Stomach (tissue), 9 donors: ENCODE results near the gene DNAJB8. TPM values are rescaled to one million over a fixed set of nuclear protein-coding genes. Genes with fewer than 3 reads are reported as not detected.

ENCODE experiments used
- DNase-seq, 2 donors: peaks; one replicate each; pipeline versions ENCODE4 v3.0.0 to v3.0.0-alpha.2; 2013 to 2019
- H3K27ac ChIP-seq, 5 donors: fragments of 200-600 bp in 4 of 5; sonication (generic) in 4 of 5; one replicate each; pipeline ENCODE4 v1.5.1; 2013 to 2019; ENCODE audit warnings: mild to moderate bottlenecking in 1 of 5, moderate library complexity in 1 of 5
- H3K27me3 ChIP-seq, 3 donors: fragments of 200-600 bp; sonication (generic); one replicate each; pipeline ENCODE4 v1.5.1; 2017 to 2019; ENCODE audit warnings: mixed run types in 1 of 3
- H3K36me3 ChIP-seq, 4 donors: fragments of 200-600 bp; sonication (generic); 1 replicate in 3 of 4; 2 replicates in 1 of 4; pipeline ENCODE4 v1.5.1; 2016 to 2019
- H3K4me1 ChIP-seq, 4 donors: fragments of 200-600 bp; sonication (generic); one replicate each; pipeline ENCODE4 v1.5.1; 2016 to 2019
- H3K4me3 ChIP-seq, 4 donors: fragments of 200-600 bp; sonication (generic) in 3 of 4; one replicate each; pipeline ENCODE4 v1.5.1; 2016 to 2019; ENCODE audit warnings: mild to moderate bottlenecking in 1 of 4
- H3K9me3 ChIP-seq, 4 donors: fragments of 200-600 bp; sonication (generic); one replicate each; pipeline ENCODE4 v1.5.1; 2016 to 2019
- EP300 ChIP-seq: sonication (generic); formaldehyde crosslinking; IDR thresholded peaks from one replicate; pipeline ENCODE4 v1.6.1; 2017; ENCODE audit warnings: antibody characterized with exemption
- POLR2A ChIP-seq, 4 donors: fragments of 450-650 bp; IDR thresholded peaks; one replicate each; pipeline ENCODE4 v1.6.1; 2016; ENCODE audit warnings: antibody characterized with exemption in 4 of 4, control low read depth in 2 of 4, mild to moderate bottlenecking in 1 of 4, moderate library complexity in 1 of 4
- POLR2AphosphoS5 ChIP-seq, 3 donors: sonication (generic); formaldehyde crosslinking; IDR thresholded peaks; one replicate each; pipeline ENCODE4 v1.6.1; 2016; ENCODE audit warnings: antibody characterized with exemption in 3 of 3
- WGBS, 5 donors: extraction: QIAGEN DNeasy Blood & Tissue Kit in 3 of 5; methylation state at CpG; one replicate each; pipeline versions ENCODE4 v1.1.5 to v1.1.7; 2013 to 2018; 5-methylcytosine and 5-hydroxymethylcytosine counted together
- intact Hi-C: fragments of 100-400 bp; cut with DNase I; formaldehyde crosslinking; loops from one replicate; pipeline ENCODE4 v1.15.1; 2023; ENCODE audit warnings: low total_unique reads
- polyA plus RNA-seq, 3 donors: library from polyadenylated mRNA; stranded (reverse); fragments of 200-250 nt; gene quantifications; one replicate each; pipeline ENCODE4 v1.2.3, GENCODE V29; 2013
- total RNA-seq, 5 donors: library from RNA; depleted of rRNA; stranded (reverse); fragments of >200 nt; gene quantifications; one replicate each; pipeline versions ENCODE4 v1.1.0 to v1.2.3, GENCODE V29; 2014 to 2016
- TF ChIP-seq, protein P1 (sequence below), 7 experiments: fragments of 450-650 bp in 4 of 7; fragments of 200-600 bp in 3 of 7; sonication (generic) in 3 of 7; IDR thresholded peaks; one replicate each; pipeline ENCODE4 v1.5.1; 2016 to 2019; ENCODE audit warnings: antibody characterized with exemption in 7 of 7, control low read depth in 2 of 7, mild to moderate bottlenecking in 1 of 7
- donor health status: healthy with polysubstance abuse.
- donor health status: Bipolar disorder and iron deficiency.
- donor health status: healthy.

The DNAJB8 gene
- total and polyA plus RNA-seq, 8 donors: not detected

DNA sequence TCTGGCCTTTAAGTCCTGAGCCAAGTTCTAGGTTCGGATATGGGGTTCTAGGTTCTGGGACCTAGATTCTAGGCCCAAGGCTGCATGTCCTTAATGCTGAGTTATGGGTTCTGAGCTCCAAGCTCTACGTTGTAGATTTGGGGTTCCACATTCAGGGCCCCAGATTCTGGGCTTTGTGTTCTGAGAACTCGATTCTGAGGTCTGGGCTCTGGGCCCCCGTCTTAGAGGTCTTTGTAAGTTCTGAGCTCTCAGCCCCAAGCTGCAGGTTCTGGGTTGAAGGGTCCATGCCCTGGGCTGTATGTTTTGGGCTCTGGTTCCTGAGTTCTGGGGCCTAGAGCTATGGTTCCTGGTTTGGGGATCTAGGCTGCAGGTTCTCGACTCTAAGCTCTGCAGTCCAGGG lies 10.0 kb upstream of the DNAJB8 start:
- Histone ChIP-seq H3K27me3 (peaks cover 0 to 92% (median 43%) of the 10 kb centered on the region in 3 donors), H3K9me3 (no peaks in the 10 kb centered on the region), H3K4me3 (no peak overlapping the region), H3K27ac (no peak overlapping the region), H3K36me3 (no peaks in the 10 kb centered on the region), H3K4me1 (peaks cover 0 to 3% (median under 1%) of the 10 kb centered on the region in 4 donors)
- intact Hi-C loops: no loop called here
- TF ChIP-seq POLR2AphosphoS5 (IDR thresholded peaks at IDR 0.05) (no peak), POLR2A (IDR thresholded peaks at IDR 0.05) (no peak), EP300 (no peak)
- TF ChIP-seq, protein P1, sequence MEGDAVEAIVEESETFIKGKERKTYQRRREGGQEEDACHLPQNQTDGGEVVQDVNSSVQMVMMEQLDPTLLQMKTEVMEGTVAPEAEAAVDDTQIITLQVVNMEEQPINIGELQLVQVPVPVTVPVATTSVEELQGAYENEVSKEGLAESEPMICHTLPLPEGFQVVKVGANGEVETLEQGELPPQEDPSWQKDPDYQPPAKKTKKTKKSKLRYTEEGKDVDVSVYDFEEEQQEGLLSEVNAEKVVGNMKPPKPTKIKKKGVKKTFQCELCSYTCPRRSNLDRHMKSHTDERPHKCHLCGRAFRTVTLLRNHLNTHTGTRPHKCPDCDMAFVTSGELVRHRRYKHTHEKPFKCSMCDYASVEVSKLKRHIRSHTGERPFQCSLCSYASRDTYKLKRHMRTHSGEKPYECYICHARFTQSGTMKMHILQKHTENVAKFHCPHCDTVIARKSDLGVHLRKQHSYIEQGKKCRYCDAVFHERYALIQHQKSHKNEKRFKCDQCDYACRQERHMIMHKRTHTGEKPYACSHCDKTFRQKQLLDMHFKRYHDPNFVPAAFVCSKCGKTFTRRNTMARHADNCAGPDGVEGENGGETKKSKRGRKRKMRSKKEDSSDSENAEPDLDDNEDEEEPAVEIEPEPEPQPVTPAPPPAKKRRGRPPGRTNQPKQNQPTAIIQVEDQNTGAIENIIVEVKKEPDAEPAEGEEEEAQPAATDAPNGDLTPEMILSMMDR (IDR thresholded peaks at IDR 0.05): no peak
- no peak for DNase-seq
- WGBS, 5 donors: 72 to 87% (median 77%) methylated on average over 3 to 5 of the region's 5 CpGs

DNA sequence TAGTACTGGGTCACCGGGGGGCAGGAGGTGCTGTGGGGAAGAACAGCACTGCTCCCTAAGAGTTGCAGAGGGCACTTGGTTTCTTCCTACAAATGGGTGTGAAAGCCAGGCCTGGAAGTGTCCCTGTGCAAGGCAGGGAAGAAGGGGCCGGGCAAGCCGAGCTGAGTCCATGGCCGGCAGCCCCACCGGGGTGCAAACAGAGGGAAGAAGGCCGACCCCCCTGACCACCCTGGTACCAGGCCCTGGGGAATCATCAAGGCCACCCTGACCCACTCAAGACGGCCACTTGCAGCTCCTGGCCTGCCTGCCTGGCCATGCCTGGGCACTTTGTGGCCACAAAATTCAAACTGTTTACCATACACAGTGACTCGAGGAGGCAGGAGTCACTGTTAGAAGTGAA lies 8.7 kb upstream of the DNAJB8 start:
- WGBS, 5 donors: 61 to 80% (median 76%) methylated on average over 3 to 8 of the region's 8 CpGs
- H3K9me3 ChIP-seq: no peaks in the 10 kb centered on the region
- H3K4me3 ChIP-seq: no peak overlapping the region
- no peak for DNase-seq
- intact Hi-C loops: no loop called here
- TF ChIP-seq EP300 (no peak), POLR2A (IDR thresholded peaks at IDR 0.05) (no peak), POLR2AphosphoS5 (IDR thresholded peaks at IDR 0.05) (no peak)
- TF ChIP-seq, protein P1 (IDR thresholded peaks at IDR 0.05): no peak
- no peaks in the 10 kb centered on the region for H3K4me1 ChIP-seq
- no peaks in the 10 kb centered on the region for H3K36me3 ChIP-seq
- peaks cover 0 to 92% (median 36%) of the 10 kb centered on the region in 3 donors for H3K27me3 ChIP-seq
- H3K27ac ChIP-seq: no peak overlapping the region

DNA sequence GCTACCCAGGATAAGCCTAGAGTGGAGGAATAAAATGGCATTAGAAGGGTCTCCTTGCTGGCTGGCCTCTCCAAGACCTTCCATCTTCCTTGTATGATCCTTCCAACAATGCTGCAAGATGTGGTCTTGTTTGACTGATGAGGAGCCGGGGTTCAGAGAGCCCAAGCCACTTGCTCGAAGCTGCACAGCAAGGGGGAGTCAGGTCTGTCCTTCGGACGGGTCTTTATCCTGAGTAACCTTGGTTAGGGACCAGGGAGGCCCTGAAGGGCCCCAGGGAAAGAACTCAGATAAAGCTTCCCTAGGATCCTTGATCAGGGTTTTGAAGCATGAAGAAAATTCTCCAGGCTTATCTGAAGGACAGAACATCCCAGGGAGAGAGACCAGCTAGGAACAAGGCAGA lies 7.0 kb upstream of the DNAJB8 start:
- H3K36me3 ChIP-seq: no peaks in the 10 kb centered on the region
- no peaks in the 10 kb centered on the region for H3K9me3 ChIP-seq
- DNase-seq: no peak
- peaks cover 0 to 88% (median 22%) of the 10 kb centered on the region in 3 donors for H3K27me3 ChIP-seq
- no peaks in the 10 kb centered on the region for H3K4me1 ChIP-seq
- no peak for TF ChIP-seq POLR2AphosphoS5 (IDR thresholded peaks at IDR 0.05)
- TF ChIP-seq EP300: no peak
- TF ChIP-seq, protein P1 (IDR thresholded peaks at IDR 0.05): no peak
- no peak for TF ChIP-seq POLR2A (IDR thresholded peaks at IDR 0.05)
- H3K27ac ChIP-seq: no peak overlapping the region
- WGBS, 5 donors: 32 to 55% (median 41%) methylated on average over 4 of the region's 4 CpGs
- intact Hi-C loops: no loop called here
- H3K4me3 ChIP-seq: no peak overlapping the region

DNA sequence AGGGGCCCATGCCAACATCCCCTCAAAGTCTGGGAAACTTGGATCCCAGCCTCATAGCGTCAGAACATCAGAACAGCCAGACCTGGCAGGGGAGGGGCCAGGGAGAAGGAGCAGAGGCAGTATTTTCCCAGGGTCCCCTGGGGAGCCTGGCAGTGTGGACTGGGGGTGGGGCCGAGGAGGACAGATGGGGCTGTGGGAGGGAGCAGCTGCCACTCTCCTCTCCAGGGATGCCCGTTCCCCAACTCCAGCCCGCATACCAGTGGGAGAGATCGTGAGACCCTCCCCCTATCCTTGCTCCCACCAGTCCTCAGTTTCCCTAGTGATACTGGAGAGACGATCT lies 6.5 kb upstream of the DNAJB8 start:
- TF ChIP-seq POLR2AphosphoS5 (IDR thresholded peaks at IDR 0.05) (no peak), POLR2A (IDR thresholded peaks at IDR 0.05) (no peak)
- DNase-seq: no peak
- Histone ChIP-seq H3K36me3 (no peaks in the 10 kb centered on the region), H3K27ac (no peak overlapping the region), H3K4me3 (no peak overlapping the region), H3K27me3 (peaks cover 0 to 88% (median 22%) of the 10 kb centered on the region in 3 donors), H3K9me3 (no peaks in the 10 kb centered on the region), H3K4me1 (no peaks in the 10 kb centered on the region)
- WGBS, 5 donors: 15 to 47% (median 40%) methylated on average over 6 of the region's 6 CpGs
- intact Hi-C loops: no loop called here

DNA sequence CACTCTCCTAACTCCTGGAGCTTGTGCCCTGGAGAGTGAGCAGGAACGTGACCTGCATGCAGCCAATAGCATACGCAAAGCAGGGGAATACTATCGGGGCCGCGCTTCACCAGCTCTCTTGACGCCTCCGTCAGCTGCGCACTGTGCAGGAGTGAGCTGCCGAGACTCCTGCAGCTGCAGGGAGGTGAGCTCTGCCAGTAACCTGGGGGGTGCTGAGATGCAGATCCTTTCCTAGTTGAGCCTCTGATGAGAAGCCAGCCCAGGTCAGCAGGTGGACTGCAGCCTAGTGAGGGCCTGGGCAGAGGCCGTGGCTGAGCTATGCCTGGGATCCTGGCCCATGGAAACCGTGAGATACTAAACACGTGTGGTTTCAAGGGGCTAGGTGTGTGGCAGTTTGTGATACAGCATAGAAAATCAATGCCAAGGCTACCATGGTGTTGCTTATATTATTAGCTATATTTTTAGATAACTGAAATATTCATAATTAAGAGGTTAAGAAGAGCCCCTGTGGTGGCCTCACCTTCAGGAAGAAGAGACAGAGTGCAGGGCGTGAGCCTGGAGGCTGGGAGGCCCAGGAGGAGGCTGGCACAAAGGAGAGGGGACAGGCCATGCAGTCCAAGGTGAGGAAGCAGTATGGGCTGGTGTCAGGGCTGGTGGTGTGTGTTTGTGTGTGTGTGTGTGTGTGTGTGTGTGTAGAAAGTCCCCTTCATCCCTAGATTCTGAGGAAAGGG lies 5.9 kb upstream of the DNAJB8 start:
- WGBS, 5 donors: 61 to 78% (median 71%) methylated on average over 11 to 13 of the region's 13 CpGs

More for the DNA sequence above, 5.9 kb upstream of the DNAJB8 start:
- H3K9me3 ChIP-seq: no peaks in the 10 kb centered on the region
- H3K36me3 ChIP-seq: no peaks in the 10 kb centered on the region
- no peak for TF ChIP-seq POLR2AphosphoS5 (IDR thresholded peaks at IDR 0.05)
- TF ChIP-seq EP300: no peak
- TF ChIP-seq POLR2A (IDR thresholded peaks at IDR 0.05): no peak
- TF ChIP-seq, protein P1 (IDR thresholded peaks at IDR 0.05): no peak
- intact Hi-C loops: no loop called here
- DNase-seq: no peak
- H3K27me3 ChIP-seq: peaks cover 0 to 88% (median 20%) of the 10 kb centered on the region in 3 donors
- no peaks in the 10 kb centered on the region for H3K4me1 ChIP-seq
- no peak overlapping the region for H3K27ac ChIP-seq
- H3K4me3 ChIP-seq: no peak overlapping the region
